Left ventricle myocardium inferior (tissue), 1 donor: ENCODE data around the gene DEF6. TPM values are rescaled to one million over a fixed set of nuclear protein-coding genes. Genes with fewer than 3 reads are reported as not detected.

Experiments used
- DNase-seq: peaks from one replicate; pipeline ENCODE4 v3.0.0-alpha.2; 2020
- H3K27ac ChIP-seq: fragments of 200-600 bp; replicated peaks from 2 replicates; pipeline ENCODE4 v1.8.0; 2021
- H3K27me3 ChIP-seq: fragments of 200-600 bp; 2 replicates; pipeline ENCODE4 v1.8.0; 2021; ENCODE audit warnings: low read depth
- H3K36me3 ChIP-seq: fragments of 200-600 bp; 2 replicates; pipeline ENCODE4 v1.8.0; 2021
- H3K4me1 ChIP-seq: fragments of 200-600 bp; 2 replicates; pipeline ENCODE4 v1.8.0; 2021
- H3K4me3 ChIP-seq: fragments of 200-600 bp; 2 replicates; pipeline ENCODE4 v1.8.0; 2021; ENCODE audit warnings: mild to moderate bottlenecking, moderate library complexity
- H3K9me3 ChIP-seq: fragments of 200-600 bp; replicated peaks from 2 replicates; pipeline ENCODE4 v1.8.0; 2021
- CTCF ChIP-seq: fragments of 200-600 bp; IDR thresholded peaks from 2 replicates; pipeline ENCODE4 v1.8.0; 2021; ENCODE audit warnings: antibody characterized with exemption, mild to moderate bottlenecking, borderline replicate concordance
- intact Hi-C: fragments of 100-400 bp; cut with micrococcal nuclease; formaldehyde crosslinking; loops from one replicate; pipeline ENCODE4 v1.11.0; 2022
- total RNA-seq: library from RNA; stranded (reverse); fragmentation: NEBNext Ultra II Directional; extraction: Animal tissue kit (Norgen Biotek cat#: 25700); gene quantifications from one replicate; pipeline ENCODE4 v1.2.1, GENCODE V29; 2021
- donor health status: DM: no; HTN: yes; CAD: no; lungs with severe emphysema.

The DEF6 gene
- total RNA-seq, 1 donor from 2014 or later, result 1.0 TPM

DNA sequence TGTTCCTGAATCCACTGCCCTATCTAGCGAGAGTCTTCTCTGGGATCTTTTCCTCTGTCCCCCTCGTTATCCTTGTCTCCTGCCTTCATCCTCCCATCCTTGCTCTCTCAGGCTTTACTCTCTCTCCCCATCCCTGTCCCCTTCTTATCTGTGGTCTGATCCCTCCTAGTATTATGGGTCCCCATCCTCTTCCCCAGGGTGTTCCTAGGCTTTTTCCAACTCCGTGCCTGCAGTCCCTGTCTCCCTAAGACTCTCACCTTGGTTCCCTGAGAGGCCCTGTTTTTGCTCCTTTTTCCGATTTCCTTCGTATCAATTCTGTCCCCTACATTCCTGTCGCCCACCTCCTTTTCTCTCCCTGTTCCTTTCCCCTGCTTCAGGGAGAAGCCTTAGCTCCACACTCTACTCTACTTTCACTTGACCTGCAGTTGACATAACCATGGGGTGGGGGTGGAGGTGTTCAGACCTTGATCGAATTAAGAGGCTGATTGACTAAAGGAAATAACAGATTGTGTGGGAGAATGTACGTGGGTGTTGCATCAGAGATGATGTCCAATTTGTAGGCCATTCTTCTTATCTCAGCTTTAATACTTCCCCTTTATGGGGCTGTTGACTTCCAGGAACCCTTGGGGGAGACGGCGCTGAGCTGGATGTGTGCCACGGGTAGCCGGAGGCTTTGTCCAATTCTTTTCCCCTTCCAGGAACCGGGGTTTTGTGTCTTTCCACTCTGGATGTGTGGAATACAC, 45.6 kb downstream of the DEF6 start:
- H3K4me1 ChIP-seq, result peaks cover 30% of the 10 kb centered on the region
- peak overlapping the region; percentile 91 for H3K4me3 ChIP-seq
- peaks cover 8% of the 10 kb centered on the region for H3K27me3 ChIP-seq
- intact Hi-C loops, result loop anchor here (5.0 kb wide), 1 partner anchor 104 kb away; no protein-coding TSS in a partner anchor
- H3K9me3 ChIP-seq, result no peaks in the 10 kb centered on the region
- H3K36me3 ChIP-seq, result peaks cover 11% of the 10 kb centered on the region
- peak overlapping the region; percentile 87 for H3K27ac ChIP-seq
- TF ChIP-seq CTCF, result no peak
- peak; percentile 36 for DNase-seq

DNA sequence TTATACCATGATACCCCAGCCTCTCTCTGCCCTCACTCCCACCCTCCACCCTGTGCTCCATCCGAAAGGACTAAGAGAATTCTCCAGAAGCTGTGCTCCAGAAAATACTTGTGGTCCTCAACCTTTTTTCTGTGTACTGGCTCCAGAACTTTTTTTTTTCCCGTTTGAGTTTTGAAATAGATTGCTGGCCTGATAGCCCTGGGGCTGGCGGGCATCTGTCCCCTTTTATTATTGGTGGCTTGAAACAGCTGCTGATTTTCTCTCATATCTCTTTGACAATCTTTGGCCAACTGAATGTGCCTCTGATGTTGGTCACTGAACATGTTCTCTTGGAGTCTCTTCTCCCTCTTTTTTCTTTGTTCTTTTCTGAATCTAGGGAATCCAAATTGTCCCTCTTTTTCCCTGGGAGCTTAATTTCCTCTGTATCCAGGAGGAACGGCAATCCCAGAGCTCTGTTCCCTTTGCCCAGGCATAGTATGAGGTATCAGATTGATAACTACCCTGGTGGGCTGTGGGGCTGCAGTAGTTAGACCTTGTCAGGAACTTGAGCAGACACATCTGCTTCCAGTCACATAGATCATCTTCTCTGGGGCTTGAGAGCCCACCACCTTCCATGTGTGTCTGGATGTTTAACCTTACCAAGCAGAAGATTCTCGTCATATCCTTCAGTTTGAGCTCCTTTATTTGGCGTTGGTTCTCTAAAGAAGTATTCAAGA, 46.4 kb downstream of the DEF6 start:
- DNase-seq, result no peak
- peaks cover 30% of the 10 kb centered on the region for H3K4me1 ChIP-seq
- intact Hi-C loops, result loop anchor here (5.0 kb wide), 1 partner anchor 103 kb away; no protein-coding TSS in a partner anchor
- peaks cover 4% of the 10 kb centered on the region for H3K27me3 ChIP-seq
- no peak for TF ChIP-seq CTCF
- no peaks in the 10 kb centered on the region for H3K9me3 ChIP-seq
- peak overlapping the region; percentile 91 for H3K4me3 ChIP-seq
- peak overlapping the region; percentile 87 for H3K27ac ChIP-seq
- H3K36me3 ChIP-seq, result peaks cover 19% of the 10 kb centered on the region

DNA sequence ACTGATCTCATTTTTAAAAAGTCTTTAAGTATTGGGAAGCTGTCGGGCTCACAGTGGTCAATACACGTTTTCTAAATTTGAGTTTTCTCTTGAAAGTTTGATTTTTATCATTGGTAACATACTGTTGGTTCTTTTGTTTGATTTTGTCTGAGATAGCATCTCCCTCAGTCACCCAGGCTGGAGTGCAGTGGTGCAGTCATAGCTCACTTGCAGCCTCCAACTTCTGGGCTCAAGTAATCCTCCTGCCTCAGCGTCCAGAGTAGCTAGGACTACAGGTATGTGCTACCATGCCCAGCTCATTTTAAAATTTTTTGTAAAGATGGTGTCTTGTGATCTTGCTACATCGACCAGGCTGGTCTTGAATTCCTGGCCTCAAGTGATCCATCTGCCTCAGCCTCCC, 53.8 kb downstream of the DEF6 start:
- no peak for DNase-seq
- Histone ChIP-seq H3K27me3 (no peaks in the 10 kb centered on the region), H3K36me3 (peaks cover 64% of the 10 kb centered on the region), H3K27ac (no peak overlapping the region), H3K9me3 (no peaks in the 10 kb centered on the region), H3K4me3 (no peak overlapping the region), H3K4me1 (no peaks in the 10 kb centered on the region)
- TF ChIP-seq CTCF, result no peak
- intact Hi-C loops, result no loop called here

- Histone ChIP-seq H3K4me3 (no peak overlapping the region), H3K4me1 (peaks cover 7% of the 10 kb centered on the region), H3K27ac (no peak overlapping the region), H3K36me3 (peaks cover 58% of the 10 kb centered on the region), H3K9me3 (no peaks in the 10 kb centered on the region), H3K27me3 (no peaks in the 10 kb centered on the region)
- intact Hi-C loops, result no loop called here
- TF ChIP-seq CTCF, result no peak
- DNase-seq, result no peak
These were observed 55.1 kb downstream of the DEF6 start for GRCh38 chr6:35352735-35353134.

DNA sequence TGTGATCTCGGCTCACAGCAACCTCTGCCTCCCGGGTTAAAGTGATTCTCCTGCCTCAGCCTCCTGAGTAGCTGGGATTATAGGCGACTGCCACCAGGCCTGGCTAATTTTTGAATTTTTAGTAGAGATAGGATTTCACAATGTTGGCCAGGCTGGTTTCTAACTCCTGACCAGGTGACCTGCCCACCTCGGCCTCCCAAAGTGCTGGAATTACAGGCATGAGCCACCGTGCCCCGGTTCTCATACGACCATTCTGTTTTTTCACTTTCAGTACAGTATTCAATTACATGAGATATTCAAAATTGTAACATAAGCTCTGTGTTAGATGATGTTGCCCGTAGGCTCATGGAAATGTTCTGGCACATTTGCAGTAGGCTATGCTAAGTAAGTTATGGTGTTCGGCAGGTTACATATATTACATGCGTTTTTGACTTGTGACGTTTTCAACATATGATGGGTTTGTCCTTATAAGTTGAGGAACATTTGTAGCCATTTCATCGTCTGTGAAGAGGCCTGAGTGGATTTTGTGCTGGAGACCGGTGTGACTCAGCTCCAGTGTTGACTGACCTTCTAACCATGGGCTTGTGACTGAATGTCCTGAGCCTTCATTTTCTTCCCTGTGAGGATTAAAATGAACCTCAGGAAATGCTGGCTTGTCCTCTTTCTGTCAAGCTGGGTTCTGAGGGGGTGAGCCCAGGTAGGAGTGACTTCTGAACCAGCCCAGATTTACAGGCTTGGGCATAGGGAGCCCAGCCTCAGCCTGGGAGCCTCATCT, 56.9 kb downstream of the DEF6 start:
- DNase-seq, result no peak
- no peak overlapping the region for H3K4me3 ChIP-seq
- no peak overlapping the region for H3K27ac ChIP-seq
- no peaks in the 10 kb centered on the region for H3K9me3 ChIP-seq
- peaks cover 41% of the 10 kb centered on the region for H3K36me3 ChIP-seq
- peaks cover 25% of the 10 kb centered on the region for H3K4me1 ChIP-seq
- H3K27me3 ChIP-seq, result no peaks in the 10 kb centered on the region
- no peak for TF ChIP-seq CTCF
- intact Hi-C loops, result no loop called here
